Suprapubic skin (tissue), 4 donors: ENCODE results near the gene SPCS1. TPM values are rescaled to one million over a fixed set of nuclear protein-coding genes. Genes with fewer than 3 reads are reported as not detected.
"Not testable (repeated sequence)": the region's sequence is repeated elsewhere in the genome, so short reads cannot be mapped to it uniquely, and the experiment has no call there.

ENCODE experiments used
- DNase-seq, 2 donors: peaks; one replicate each; pipeline ENCODE4 v3.0.0-alpha.2; 2019; ENCODE audit warnings: low spot score in 2 of 2
- H3K27ac ChIP-seq: fragments of 200-600 bp; sonication (generic); one replicate; pipeline ENCODE4 v1.5.1; 2019
- H3K27me3 ChIP-seq: fragments of 200-600 bp; sonication (generic); one replicate; pipeline ENCODE4 v1.5.1; 2019
- H3K36me3 ChIP-seq: fragments of 200-600 bp; sonication (generic); one replicate; pipeline ENCODE4 v1.5.1; 2019
- H3K4me1 ChIP-seq: fragments of 200-600 bp; sonication (generic); one replicate; pipeline ENCODE4 v1.5.1; 2019
- H3K4me3 ChIP-seq: fragments of 200-600 bp; sonication (generic); one replicate; pipeline ENCODE4 v1.5.1; 2019; ENCODE audit warnings: mild to moderate bottlenecking
- H3K9me3 ChIP-seq: fragments of 200-600 bp; sonication (generic); one replicate; pipeline ENCODE4 v1.5.1; 2019
- EP300 ChIP-seq: sonication (generic); formaldehyde crosslinking; IDR thresholded peaks from one replicate; pipeline ENCODE4 v1.6.1; 2017; ENCODE audit warnings: antibody characterized with exemption
- POLR2A ChIP-seq, 2 donors: fragments of 450-650 bp; IDR thresholded peaks; one replicate each; pipeline ENCODE4 v1.6.1; 2017; ENCODE audit warnings: antibody characterized with exemption in 2 of 2, mild to moderate bottlenecking in 2 of 2, moderate library complexity in 2 of 2
- POLR2AphosphoS5 ChIP-seq, 3 donors: sonication (generic); formaldehyde crosslinking; IDR thresholded peaks; one replicate each; pipeline ENCODE4 v1.6.1; 2017; ENCODE audit warnings: antibody characterized with exemption in 3 of 3
- WGBS: methylation state at CpG from one replicate; pipeline ENCODE4 v1.1.5; 2018; 5-methylcytosine and 5-hydroxymethylcytosine counted together
- total RNA-seq, 4 donors: library from RNA; depleted of rRNA; stranded (reverse); fragments of >200 nt; gene quantifications; one replicate each; pipeline ENCODE4 v1.1.0, GENCODE V29; 2016
- TF ChIP-seq, protein P1 (sequence below), 2 donors: fragments of 200-600 bp in 1 of 2; fragments of 450-650 bp in 1 of 2; sonication (generic) in 1 of 2; IDR thresholded peaks; one replicate each; pipeline ENCODE4 v1.5.1; 2016 to 2019; ENCODE audit warnings: antibody characterized with exemption in 2 of 2, mild to moderate bottlenecking in 1 of 2, moderate library complexity in 1 of 2

The SPCS1 gene
- total RNA-seq, 4 donors from 2014 or later, result 79.5 to 147 (median 104) TPM

DNA sequence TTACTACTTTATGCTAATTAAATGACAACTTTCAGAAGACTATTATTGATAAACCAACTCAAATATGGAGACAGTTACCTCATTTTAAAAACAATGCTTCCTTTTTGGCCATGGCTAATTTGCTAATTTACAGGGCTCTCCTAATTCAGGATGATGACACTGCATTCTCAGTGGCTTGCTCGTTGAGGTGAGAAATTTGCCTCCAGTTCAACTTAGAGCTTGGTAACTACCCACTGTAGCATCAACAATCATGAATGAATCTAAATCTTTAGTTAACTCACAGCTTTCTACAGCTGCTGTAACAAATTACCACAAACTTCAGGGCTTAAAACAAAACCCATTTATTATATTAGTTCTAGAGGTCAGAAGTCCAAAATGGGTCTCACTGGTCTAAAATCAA lies 34.2 kb upstream of the SPCS1 start:
- TF ChIP-seq POLR2A (IDR thresholded peaks at IDR 0.05), result no peak
- no peak for TF ChIP-seq EP300
- no peak for TF ChIP-seq POLR2AphosphoS5 (IDR thresholded peaks at IDR 0.05)
- TF ChIP-seq, protein P1, sequence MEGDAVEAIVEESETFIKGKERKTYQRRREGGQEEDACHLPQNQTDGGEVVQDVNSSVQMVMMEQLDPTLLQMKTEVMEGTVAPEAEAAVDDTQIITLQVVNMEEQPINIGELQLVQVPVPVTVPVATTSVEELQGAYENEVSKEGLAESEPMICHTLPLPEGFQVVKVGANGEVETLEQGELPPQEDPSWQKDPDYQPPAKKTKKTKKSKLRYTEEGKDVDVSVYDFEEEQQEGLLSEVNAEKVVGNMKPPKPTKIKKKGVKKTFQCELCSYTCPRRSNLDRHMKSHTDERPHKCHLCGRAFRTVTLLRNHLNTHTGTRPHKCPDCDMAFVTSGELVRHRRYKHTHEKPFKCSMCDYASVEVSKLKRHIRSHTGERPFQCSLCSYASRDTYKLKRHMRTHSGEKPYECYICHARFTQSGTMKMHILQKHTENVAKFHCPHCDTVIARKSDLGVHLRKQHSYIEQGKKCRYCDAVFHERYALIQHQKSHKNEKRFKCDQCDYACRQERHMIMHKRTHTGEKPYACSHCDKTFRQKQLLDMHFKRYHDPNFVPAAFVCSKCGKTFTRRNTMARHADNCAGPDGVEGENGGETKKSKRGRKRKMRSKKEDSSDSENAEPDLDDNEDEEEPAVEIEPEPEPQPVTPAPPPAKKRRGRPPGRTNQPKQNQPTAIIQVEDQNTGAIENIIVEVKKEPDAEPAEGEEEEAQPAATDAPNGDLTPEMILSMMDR (IDR thresholded peaks at IDR 0.05), result no peak
- 46% methylated on average over 1 of the region's 1 CpG for WGBS
- DNase-seq, result no peak
- H3K4me1 ChIP-seq, result peaks cover 15% of the 10 kb centered on the region
- peaks cover 58% of the 10 kb centered on the region for H3K36me3 ChIP-seq
- no peak overlapping the region for H3K4me3 ChIP-seq
- H3K27me3 ChIP-seq, result no peaks in the 10 kb centered on the region
- H3K9me3 ChIP-seq, result no peaks in the 10 kb centered on the region
- peak overlapping the region; percentile 35 for H3K27ac ChIP-seq

DNA sequence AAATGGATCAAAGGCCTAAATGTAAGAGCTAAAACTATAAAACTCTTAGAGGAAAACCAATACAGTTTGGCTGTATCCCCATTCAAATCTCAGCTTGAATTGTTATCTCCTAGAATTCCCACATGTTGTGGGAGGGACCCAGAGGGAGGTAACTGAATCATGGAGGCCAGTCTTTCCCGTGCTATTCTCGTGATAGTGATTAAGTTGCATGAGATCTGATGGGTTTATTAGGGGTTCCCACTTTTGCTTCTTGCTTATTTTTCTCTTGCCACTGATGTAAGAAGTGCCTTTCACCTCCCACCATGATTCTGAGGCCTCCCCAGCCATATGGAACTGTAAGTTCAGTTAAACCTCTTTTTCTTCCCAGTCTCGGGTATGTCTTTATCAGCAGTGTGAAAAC lies 29.7 kb upstream of the SPCS1 start:
- 87% methylated on average over 3 of the region's 3 CpGs for WGBS
- H3K4me1 ChIP-seq, result peaks cover 32% of the 10 kb centered on the region
- not testable (repeated sequence) for H3K27ac ChIP-seq, H3K4me3 ChIP-seq, DNase-seq, H3K9me3 ChIP-seq, H3K27me3 ChIP-seq
- peaks cover 57% of the 10 kb centered on the region for H3K36me3 ChIP-seq

- no peak for DNase-seq
- Histone ChIP-seq H3K27ac (no peak overlapping the region), H3K27me3 (no peaks in the 10 kb centered on the region), H3K4me3 (no peak overlapping the region), H3K36me3 (peaks cover 46% of the 10 kb centered on the region), H3K4me1 (peaks cover 47% of the 10 kb centered on the region), H3K9me3 (no peaks in the 10 kb centered on the region)
- WGBS, result 89% methylated on average over 6 of the region's 6 CpGs
- no peak for TF ChIP-seq POLR2AphosphoS5 (IDR thresholded peaks at IDR 0.05)
- TF ChIP-seq, protein P1 (IDR thresholded peaks at IDR 0.05), result no peak
- TF ChIP-seq POLR2A (IDR thresholded peaks at IDR 0.05), result no peak
- TF ChIP-seq EP300, result no peak
Observed at GRCh38 chr3:52678265-52679198, 27.4 kb upstream of the SPCS1 start.

GRCh38 chr3:52679199-52679538 lies 26.7 kb upstream of the SPCS1 start:
- TF ChIP-seq POLR2AphosphoS5 (IDR thresholded peaks at IDR 0.05) (no peak), POLR2A (IDR thresholded peaks at IDR 0.05) (no peak), EP300 (no peak)
- TF ChIP-seq, protein P1 (IDR thresholded peaks at IDR 0.05), result no peak
- H3K27ac ChIP-seq, result peak overlapping the region; percentile 29
- H3K9me3 ChIP-seq, result no peaks in the 10 kb centered on the region

DNA sequence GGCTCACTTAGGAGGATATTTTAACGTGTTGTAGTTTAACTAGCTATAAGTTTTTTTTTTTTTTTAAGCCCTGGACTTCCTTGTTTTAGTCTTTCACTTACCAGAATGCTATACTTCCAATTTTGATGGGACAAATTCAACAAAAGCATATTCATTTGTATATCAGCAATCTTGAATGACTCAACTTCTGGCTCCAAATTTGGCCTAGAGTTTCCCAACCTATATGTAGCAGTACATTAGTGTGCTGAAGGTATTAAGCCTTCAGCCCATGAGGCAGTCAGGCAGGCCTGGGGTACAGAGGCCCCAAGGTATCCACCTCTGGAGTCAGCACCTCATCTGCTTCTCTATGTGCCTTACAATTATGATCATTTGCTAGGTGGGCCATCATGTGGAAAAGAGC lies 26.1 kb upstream of the SPCS1 start:
- H3K36me3 ChIP-seq, result peaks cover 36% of the 10 kb centered on the region
- TF ChIP-seq EP300 (no peak), POLR2A (IDR thresholded peaks at IDR 0.05) (no peak), POLR2AphosphoS5 (IDR thresholded peaks at IDR 0.05) (no peak)
- TF ChIP-seq, protein P1 (IDR thresholded peaks at IDR 0.05), result no peak
- DNase-seq, result no peak
- H3K27me3 ChIP-seq, result no peaks in the 10 kb centered on the region
- peak overlapping the region; percentile 29 for H3K27ac ChIP-seq
- no peak overlapping the region for H3K4me3 ChIP-seq
- 48% methylated on average over 1 of the region's 1 CpG for WGBS
- peaks cover 59% of the 10 kb centered on the region for H3K4me1 ChIP-seq
- H3K9me3 ChIP-seq, result no peaks in the 10 kb centered on the region

More at GRCh38 chr3:52679199-52679538, 26.7 kb upstream of the SPCS1 start:
- H3K4me3 ChIP-seq, result no peak overlapping the region
- no peak for DNase-seq
- peaks cover 53% of the 10 kb centered on the region for H3K4me1 ChIP-seq
- peaks cover 40% of the 10 kb centered on the region for H3K36me3 ChIP-seq
- no peaks in the 10 kb centered on the region for H3K27me3 ChIP-seq
- WGBS, result 75% methylated on average over 3 of the region's 3 CpGs
